Putamen (tissue), 1 donor: Measurements from ENCODE around the gene SPECC1.
"Not testable (repeated sequence)": the region's sequence is repeated elsewhere in the genome, so short reads cannot be mapped to it uniquely, and the experiment has no call there.

Experiments used
- DNase-seq: peaks from one replicate; pipeline ENCODE4 v3.0.0-alpha.2; 2016; ENCODE audit warnings: low spot score

Gene SPECC1

GRCh38 chr17:20174588-20175265 lies 165.6 kb downstream of the SPECC1 start:
- DNase-seq, result no peak

GRCh38 chr17:20179041-20179440 lies 169.9 kb downstream of the SPECC1 start:
- no peak for DNase-seq

GRCh38 chr17:20180661-20181060 lies 171.5 kb downstream of the SPECC1 start:
- no peak for DNase-seq

GRCh38 chr17:20184181-20184580 lies 175.0 kb downstream of the SPECC1 start:
- DNase-seq, result no peak

- DNase-seq, result no peak
These were observed 175.9 kb downstream of the SPECC1 start for GRCh38 chr17:20184977-20185619.

GRCh38 chr17:20187049-20187448 lies 177.9 kb downstream of the SPECC1 start:
- no peak for DNase-seq

GRCh38 chr17:20189302-20189701 lies 180.1 kb downstream of the SPECC1 start:
- peak; percentile 98 for DNase-seq

- no peak for DNase-seq
These were observed 180.8 kb downstream of the SPECC1 start for GRCh38 chr17:20189979-20190378.

GRCh38 chr17:20190605-20191004 lies 181.4 kb downstream of the SPECC1 start:
- DNase-seq, result no peak

- no peak for DNase-seq
These were observed 181.9 kb downstream of the SPECC1 start for GRCh38 chr17:20191056-20191455.

- DNase-seq, result not testable (repeated sequence)
These were observed 187.1 kb downstream of the SPECC1 start for GRCh38 chr17:20196286-20196685.

GRCh38 chr17:20197272-20197926 lies 188.2 kb downstream of the SPECC1 start:
- no peak for DNase-seq

- DNase-seq, result no peak
These were observed 191.0 kb downstream of the SPECC1 start for GRCh38 chr17:20200016-20200795.

- no peak for DNase-seq
These were observed 191.8 kb downstream of the SPECC1 start for GRCh38 chr17:20200865-20201458.

- DNase-seq, result no peak
These were observed 193.0 kb downstream of the SPECC1 start for GRCh38 chr17:20202141-20202621.

GRCh38 chr17:20203018-20203417 lies 193.9 kb downstream of the SPECC1 start:
- DNase-seq, result no peak

- DNase-seq, result no peak
These were observed 194.7 kb downstream of the SPECC1 start for GRCh38 chr17:20203761-20204263.

- no peak for DNase-seq
These were observed 196.4 kb downstream of the SPECC1 start for GRCh38 chr17:20205609-20206008.

- DNase-seq, result no peak
These were observed 196.9 kb downstream of the SPECC1 start for GRCh38 chr17:20206068-20206467.

- no peak for DNase-seq
These were observed 197.4 kb downstream of the SPECC1 start for GRCh38 chr17:20206591-20206990.

- no peak for DNase-seq
These were observed 198.3 kb downstream of the SPECC1 start for GRCh38 chr17:20207262-20207985.
